Sigmoid colon (tissue), 3 donors: ENCODE measurements around the gene CREB1.

ENCODE experiments used
- POLR2A ChIP-seq, 2 donors: fragments of 450-650 bp; IDR thresholded peaks; one replicate each; pipeline ENCODE4 v1.6.1; 2016; ENCODE audit warnings: antibody characterized with exemption in 2 of 2, mild to moderate bottlenecking in 2 of 2, moderate library complexity in 2 of 2
- TF ChIP-seq, protein P1 (sequence below), 4 experiments: fragments of 450-650 bp in 3 of 4; fragments of 200-600 bp in 1 of 4; IDR thresholded peaks; one replicate each; pipeline ENCODE4 v1.5.1; 2016 to 2019; ENCODE audit warnings: antibody characterized with exemption in 4 of 4, mild to moderate bottlenecking in 3 of 4, moderate library complexity in 2 of 4

- TF ChIP-seq, protein P1, sequence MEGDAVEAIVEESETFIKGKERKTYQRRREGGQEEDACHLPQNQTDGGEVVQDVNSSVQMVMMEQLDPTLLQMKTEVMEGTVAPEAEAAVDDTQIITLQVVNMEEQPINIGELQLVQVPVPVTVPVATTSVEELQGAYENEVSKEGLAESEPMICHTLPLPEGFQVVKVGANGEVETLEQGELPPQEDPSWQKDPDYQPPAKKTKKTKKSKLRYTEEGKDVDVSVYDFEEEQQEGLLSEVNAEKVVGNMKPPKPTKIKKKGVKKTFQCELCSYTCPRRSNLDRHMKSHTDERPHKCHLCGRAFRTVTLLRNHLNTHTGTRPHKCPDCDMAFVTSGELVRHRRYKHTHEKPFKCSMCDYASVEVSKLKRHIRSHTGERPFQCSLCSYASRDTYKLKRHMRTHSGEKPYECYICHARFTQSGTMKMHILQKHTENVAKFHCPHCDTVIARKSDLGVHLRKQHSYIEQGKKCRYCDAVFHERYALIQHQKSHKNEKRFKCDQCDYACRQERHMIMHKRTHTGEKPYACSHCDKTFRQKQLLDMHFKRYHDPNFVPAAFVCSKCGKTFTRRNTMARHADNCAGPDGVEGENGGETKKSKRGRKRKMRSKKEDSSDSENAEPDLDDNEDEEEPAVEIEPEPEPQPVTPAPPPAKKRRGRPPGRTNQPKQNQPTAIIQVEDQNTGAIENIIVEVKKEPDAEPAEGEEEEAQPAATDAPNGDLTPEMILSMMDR (IDR thresholded peaks at IDR 0.05), result no peak
- no peak for TF ChIP-seq POLR2A (IDR thresholded peaks at IDR 0.05)
These were observed 13.5 kb downstream of the CREB1 start for GRCh38 chr2:207543272-207543671.
